Liver (tissue), 3 donors: ENCODE results near the gene LTO1.

Source experiments
- ATF3 ChIP-seq: IDR thresholded peaks from 2 replicates; pipeline ENCODE4 v1.6.1; 2016; ENCODE audit warnings: antibody characterized with exemption
- CTCF ChIP-seq: fragments of 150-350 bp; IDR thresholded peaks from 2 replicates; pipeline ENCODE4 v1.5.1; 2017; ENCODE audit warnings: improper control_type of control experiment, low read depth, low read length; ENCODE audit not compliant: missing input control
- donor health status: healthy.
- donor health status: healthy.

GRCh38 chr11:69649576-69649900 lies 25.6 kb downstream of the LTO1 start:
- TF ChIP-seq CTCF (no peak), ATF3 (no peak)
